Parathyroid adenoma (tissue), 2 donors: Measurements from ENCODE around the gene JAK3.
"Not testable (repeated sequence)": the region's sequence is repeated elsewhere in the genome, so short reads cannot be mapped to it uniquely, and the experiment has no call there.

Source experiments
- H2AFZ ChIP-seq: fragments of 300-600 bp; sonication (generic); one replicate; pipeline ENCODE4 v1.7.0; 2017; ENCODE audit warnings: antibody characterized with exemption, mild to moderate bottlenecking
- H3K27ac ChIP-seq: fragments of 300-600 bp; sonication (generic); one replicate; pipeline ENCODE4 v1.7.0; 2017
- H3K27me3 ChIP-seq: fragments of 300-600 bp; sonication (generic); one replicate; pipeline ENCODE4 v1.7.0; 2017; ENCODE audit warnings: low read length; ENCODE audit not compliant: control insufficient read depth, insufficient read depth
- H3K36me3 ChIP-seq: fragments of 300-600 bp; sonication (generic); one replicate; pipeline ENCODE4 v1.7.0; 2017; ENCODE audit warnings: low read length; ENCODE audit not compliant: control insufficient read depth, insufficient read depth
- H3K4me1 ChIP-seq: fragments of 300-600 bp; sonication (generic); one replicate; pipeline ENCODE4 v1.7.0; 2017; ENCODE audit warnings: control low read depth
- H3K4me2 ChIP-seq: fragments of 300-600 bp; sonication (generic); one replicate; pipeline ENCODE4 v1.7.0; 2017; ENCODE audit warnings: low read length
- H3K4me3 ChIP-seq: fragments of 300-600 bp; sonication (generic); one replicate; pipeline ENCODE4 v1.7.0; 2017; ENCODE audit warnings: low read depth, low read length
- H3K79me2 ChIP-seq: fragments of 300-600 bp; sonication (generic); one replicate; pipeline ENCODE4 v1.7.0; 2017; ENCODE audit warnings: control low read depth
- H3K9ac ChIP-seq: fragments of 300-600 bp; sonication (generic); one replicate; pipeline ENCODE4 v1.7.0; 2017; ENCODE audit warnings: mild to moderate bottlenecking
- H3K9me3 ChIP-seq: fragments of 300-600 bp; sonication (generic); one replicate; pipeline ENCODE4 v1.7.0; 2017; ENCODE audit warnings: low read length; ENCODE audit not compliant: control insufficient read depth
- CTCF ChIP-seq: fragments of 300-600 bp; sonication (generic); IDR thresholded peaks from one replicate; pipeline ENCODE4 v1.7.0; 2017; ENCODE audit warnings: antibody characterized with exemption, mild to moderate bottlenecking
- donor health status: primary hyperparathyroidism.

JAK3 gene

GRCh38 chr19:17778968-17779929 is 68.5 kb downstream of the JAK3 start:
- no peaks in the 10 kb centered on the region for H3K36me3 ChIP-seq
- H3K79me2 ChIP-seq = no peaks in the 10 kb centered on the region
- peak overlapping the region; percentile 42 for H2AFZ ChIP-seq
- no peaks in the 10 kb centered on the region for H3K27me3 ChIP-seq
- H3K4me1 ChIP-seq = peaks cover 4% of the 10 kb centered on the region
- H3K27ac ChIP-seq = no peak overlapping the region
- no peaks in the 10 kb centered on the region for H3K9me3 ChIP-seq
- no peak for TF ChIP-seq CTCF
- no peak overlapping the region for H3K4me3 ChIP-seq
- no peak overlapping the region for H3K9ac ChIP-seq
- peak overlapping the region; percentile 50 for H3K4me2 ChIP-seq

DNA sequence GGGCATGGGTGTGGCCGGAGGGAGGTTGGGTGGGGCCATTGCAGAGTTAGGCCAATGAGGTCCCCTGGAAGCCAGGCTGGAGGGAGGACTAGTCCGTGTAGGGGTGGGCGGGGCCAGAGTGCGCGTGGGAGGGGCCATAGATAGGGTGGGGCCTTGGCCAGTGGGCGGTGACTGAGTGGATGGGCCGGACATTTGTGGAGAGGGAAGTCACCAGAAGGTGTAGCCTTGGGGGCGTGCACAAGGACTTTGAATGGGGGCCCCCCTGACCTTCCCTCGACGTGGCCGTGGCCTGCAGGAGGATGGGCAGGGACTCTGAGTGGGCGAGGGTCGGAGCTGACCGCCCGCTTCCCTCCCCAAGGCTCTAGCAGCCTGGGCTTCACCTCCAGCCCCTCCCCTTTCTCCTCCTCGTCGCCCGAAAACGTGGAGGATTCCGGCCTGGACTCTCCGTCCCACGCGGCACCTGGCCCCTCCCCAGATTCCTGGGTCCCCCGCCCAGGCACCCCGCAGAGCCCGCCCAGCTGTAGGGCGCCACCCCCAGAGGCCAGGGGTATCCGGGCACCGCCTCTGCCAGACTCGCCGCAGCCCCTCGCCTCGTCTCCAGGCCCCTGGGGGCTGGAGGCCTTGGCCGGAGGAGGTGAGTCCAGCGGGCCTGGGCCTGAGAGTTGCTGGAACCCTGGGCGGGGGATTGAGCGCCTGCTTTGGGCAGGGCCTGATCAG is 69.4 kb downstream of the JAK3 start:
- H3K27ac ChIP-seq = no peak overlapping the region
- H3K4me3 ChIP-seq = no peak overlapping the region
- H3K4me1 ChIP-seq = peaks cover 4% of the 10 kb centered on the region
- no peak overlapping the region for H3K9ac ChIP-seq
- no peak for TF ChIP-seq CTCF
- H2AFZ ChIP-seq = peak overlapping the region; percentile 42
- no peaks in the 10 kb centered on the region for H3K36me3 ChIP-seq
- no peaks in the 10 kb centered on the region for H3K79me2 ChIP-seq
- H3K27me3 ChIP-seq = no peaks in the 10 kb centered on the region
- peak overlapping the region; percentile 50 for H3K4me2 ChIP-seq
- no peaks in the 10 kb centered on the region for H3K9me3 ChIP-seq

GRCh38 chr19:17777840-17778239 is 69.9 kb downstream of the JAK3 start:
- H3K9ac ChIP-seq, H3K27ac ChIP-seq, H3K36me3 ChIP-seq, H3K4me1 ChIP-seq, H2AFZ ChIP-seq, H3K4me3 ChIP-seq, H3K79me2 ChIP-seq, H3K4me2 ChIP-seq, H3K27me3 ChIP-seq, H3K9me3 ChIP-seq: not testable (repeated sequence)

- no peak for TF ChIP-seq CTCF
- Histone ChIP-seq H3K4me1 (peaks cover 4% of the 10 kb centered on the region), H3K27me3 (no peaks in the 10 kb centered on the region), H3K27ac (no peak overlapping the region), H3K4me2 (no peak overlapping the region), H3K4me3 (no peak overlapping the region), H2AFZ (no peak overlapping the region), H3K9me3 (no peaks in the 10 kb centered on the region), H3K79me2 (no peaks in the 10 kb centered on the region), H3K36me3 (no peaks in the 10 kb centered on the region), H3K9ac (no peak overlapping the region)
These were observed 71.6 kb downstream of the JAK3 start for GRCh38 chr19:17775991-17776803.
